Common myeloid progenitor, CD34-positive (primary cell): ENCODE results near the gene CDC26.

Source experiments
- CTCF ChIA-PET: fragments of 350-600 bp; sonication (Branson Sonifier 250); formaldehyde crosslinking; loops from one replicate; lab custom pipeline; 2021; ENCODE audit warnings: antibody characterized with exemption; lab: Charles Lee
- POLR2A ChIA-PET: fragments of 350-600 bp; sonication (Branson Sonifier 250); formaldehyde crosslinking; loops from one replicate; lab custom pipeline; 2021; ENCODE audit warnings: antibody characterized with exemption; lab: Charles Lee
- DNase-seq, 3 donors: peaks; one replicate each; pipeline versions ENCODE4 v3.0.0 to v3.0.0-alpha.2; 2013
- H3K27ac ChIP-seq, 2 experiments: 1 replicate in 1 of 2; 2 replicates in 1 of 2; pipeline ENCODE4 v1.7.0; 2013; ENCODE audit warnings: inconsistent platforms in 2 of 2, low read length in 2 of 2, mild to moderate bottlenecking in 2 of 2, low read depth in 1 of 2, moderate library complexity in 1 of 2; ENCODE audit not compliant: severe bottlenecking in 2 of 2, insufficient read depth in 1 of 2, poor library complexity in 1 of 2
- H3K27me3 ChIP-seq, 5 experiments: replicated peaks in 2 of 5; 1 replicate in 3 of 5; 2 replicates in 2 of 5; pipeline versions ENCODE4 v1.6.1 to v1.7.0; 2013; ENCODE audit warnings: low read length in 4 of 5, mild to moderate bottlenecking in 2 of 5, moderate library complexity in 2 of 5, inconsistent platforms in 1 of 5; ENCODE audit not compliant: insufficient read depth in 5 of 5, control insufficient read depth in 4 of 5
- H3K36me3 ChIP-seq, 4 experiments: 1 replicate in 2 of 4; 2 replicates in 2 of 4; pipeline versions ENCODE4 v1.6.1 to v1.7.0; 2013; ENCODE audit warnings: low read length in 3 of 4, control low read depth in 1 of 4, mild to moderate bottlenecking in 1 of 4; ENCODE audit not compliant: control insufficient read depth in 4 of 4, insufficient read depth in 4 of 4
- H3K4me1 ChIP-seq, 4 experiments: 1 replicate in 3 of 4; 2 replicates in 1 of 4; pipeline versions ENCODE4 v1.6.1 to v1.7.1; 2013; ENCODE audit warnings: low read length in 3 of 4, mild to moderate bottlenecking in 3 of 4, control low read depth in 1 of 4, inconsistent platforms in 1 of 4, moderate library complexity in 1 of 4; ENCODE audit not compliant: control insufficient read depth in 4 of 4, insufficient read depth in 4 of 4; ENCODE audit errors: control extremely low read depth in 1 of 4
- H3K4me3 ChIP-seq, 7 experiments: 1 replicate in 4 of 7; 2 replicates in 3 of 7; pipeline versions ENCODE4 v1.5.1 to v1.7.0; 2013; ENCODE audit warnings: mild to moderate bottlenecking in 7 of 7, low read length in 6 of 7, moderate library complexity in 6 of 7, inconsistent platforms in 2 of 7, low read depth in 2 of 7, control low read depth in 1 of 7; ENCODE audit not compliant: insufficient read depth in 4 of 7, control insufficient read depth in 1 of 7; ENCODE audit errors: extremely low read depth in 1 of 7
- H3K9me3 ChIP-seq, 5 experiments: 1 replicate in 4 of 5; 2 replicates in 1 of 5; pipeline versions ENCODE4 v1.6.1 to v1.7.1; 2013; ENCODE audit warnings: low read length in 4 of 5, mild to moderate bottlenecking in 2 of 5, inconsistent platforms in 1 of 5, low read depth in 1 of 5, moderate library complexity in 1 of 5; ENCODE audit not compliant: control insufficient read depth in 4 of 5, insufficient read depth in 2 of 5; ENCODE audit errors: control extremely low read depth in 1 of 5
- WGBS: methylation state at CpG from one replicate; pipeline ENCODE4 v1.1.5; 2013; ENCODE audit not compliant: insufficient coverage; 5-methylcytosine and 5-hydroxymethylcytosine counted together

The CDC26 gene

GRCh38 chr9:113221800-113222481 lies 53.4 kb downstream of the CDC26 start:
- ChIA-PET POLR2A (no interaction called here), CTCF (interaction anchor here (0.6 to 3.2 kb wide), 6 partner anchors 10 to 71 kb away, joined by 3 to 9 read pairs (median 5); partner anchors contain the start of gene SLC31A2)
- H3K36me3 ChIP-seq: no peaks in the 10 kb centered on the region
- peak overlapping the region; percentile 50 to 86 for H3K27ac ChIP-seq
- H3K4me3 ChIP-seq: peak overlapping the region; percentile 90 to 99 (median 98)
- DNase-seq: peak in 1 of 3 donors; percentile 49
- 22% methylated on average over 20 of the region's 20 CpGs for WGBS
- no peaks in the 10 kb centered on the region for H3K9me3 ChIP-seq
- H3K4me1 ChIP-seq: peaks cover 30 to 40% (median 35%) of the 10 kb centered on the region in 4 experiments
- no peaks in the 10 kb centered on the region for H3K27me3 ChIP-seq

- Histone ChIP-seq H3K4me1 (peaks cover 30 to 40% (median 35%) of the 10 kb centered on the region in 4 experiments), H3K27me3 (no peaks in the 10 kb centered on the region), H3K9me3 (no peaks in the 10 kb centered on the region), H3K36me3 (no peaks in the 10 kb centered on the region), H3K27ac (peak within 1 kb of the TSS; percentile 78 to 86), H3K4me3 (peak within 1 kb of the TSS; percentile 90 to 99 (median 98))
- POLR2A ChIA-PET: no interaction called here
- peak; percentile 98 for DNase-seq
- CTCF ChIA-PET: interaction anchor here (0.6 to 3.2 kb wide), 10 partner anchors 11 to 71 kb away, joined by 3 to 9 read pairs (median 5); partner anchors contain the start of gene SLC31A2
- whole genome bisulfite sequencing: 0% methylated on average over 47 of the region's 65 CpGs
Observed at GRCh38 chr9:113221003-113221799, 54.2 kb downstream of the CDC26 start, which contains the start of the genes FKBP15 and SLC31A1. Gene FKBP15 (minus strand): TSS chr9:113221277. CDS start chr9:113221243, 34 bp downstream. Gene SLC31A1 (plus strand): TSS chr9:113221544. CDS start chr9:113256149, 34,605 bp downstream.

- DNase-seq: peak in 1 of 3 donors; percentile 24
- Histone ChIP-seq H3K9me3 (no peaks in the 10 kb centered on the region), H3K27me3 (no peaks in the 10 kb centered on the region), H3K36me3 (no peaks in the 10 kb centered on the region), H3K27ac (peak overlapping the region; percentile 78 to 86), H3K4me1 (peaks cover 30 to 44% (median 35%) of the 10 kb centered on the region in 4 experiments), H3K4me3 (peak overlapping the region; percentile 90 to 99 (median 98))
- CTCF ChIA-PET: interaction anchor here (0.9 to 3.2 kb wide), 9 partner anchors 11 to 70 kb away, joined by 3 to 9 read pairs (median 4); partner anchors contain the start of gene SLC31A2
- POLR2A ChIA-PET: interaction anchor here (0.6 kb wide), 1 partner anchor 42 kb away, joined by 3 read pairs; no protein-coding TSS in a partner anchor
- WGBS: 13% methylated on average over 10 of the region's 11 CpGs
Observed at GRCh38 chr9:113220467-113221002, 54.8 kb downstream of the CDC26 start.

GRCh38 chr9:113219969-113220368 lies 55.4 kb downstream of the CDC26 start:
- peak in 2 of 3 donors; percentile 52 to 72 for DNase-seq
- H3K27me3 ChIP-seq: no peaks in the 10 kb centered on the region
- H3K4me3 ChIP-seq: peak overlapping the region in 6 of 7 experiments; percentile 90 to 99 (median 96)
- H3K27ac ChIP-seq: peak overlapping the region in 1 of 2 experiments; percentile 86
- ChIA-PET POLR2A (interaction anchor here (0.6 kb wide), 1 partner anchor 42 kb away, joined by 3 read pairs; no protein-coding TSS in a partner anchor), CTCF (interaction anchor here (0.9 to 3.2 kb wide), 8 partner anchors 12 to 69 kb away, joined by 3 to 9 read pairs (median 4); partner anchors contain the start of gene SLC31A2)
- no peaks in the 10 kb centered on the region for H3K36me3 ChIP-seq
- WGBS: no CpG with 5 or more reads among the region's 1 CpG
- peaks cover 30 to 45% (median 39%) of the 10 kb centered on the region in 4 experiments for H3K4me1 ChIP-seq
- no peaks in the 10 kb centered on the region for H3K9me3 ChIP-seq

- peak in 2 of 3 donors; percentile 67 to 69 for DNase-seq
- CTCF ChIA-PET: interaction anchor here (1.4 to 3.2 kb wide), 5 partner anchors 13 to 69 kb away, joined by 3 to 9 read pairs (median 6); partner anchors contain the start of gene SLC31A2
- Histone ChIP-seq H3K27ac (peak overlapping the region in 1 of 2 experiments; percentile 65), H3K9me3 (no peaks in the 10 kb centered on the region), H3K27me3 (no peaks in the 10 kb centered on the region), H3K4me1 (peaks cover 30 to 47% (median 42%) of the 10 kb centered on the region in 4 experiments), H3K36me3 (peaks cover 0 to 2% (median 0%) of the 10 kb centered on the region in 4 experiments), H3K4me3 (peak overlapping the region in 5 of 7 experiments; percentile 90 to 98 (median 95))
- POLR2A ChIA-PET: no interaction called here
- 18% methylated on average over 2 of the region's 3 CpGs for WGBS
Observed at GRCh38 chr9:113219186-113219936, 56.0 kb downstream of the CDC26 start.
